Mesenchymal stem cell (in vitro differentiated cells and primary cell): ENCODE data around the gene SLC10A6.

ENCODE experiments used
- DNase-seq: peaks from one replicate; pipeline ENCODE4 v3.0.0-alpha.2; 2013
- H2AFZ ChIP-seq: one replicate; pipeline ENCODE4 v1.6.1; 2013; ENCODE audit warnings: low read depth, mild to moderate bottlenecking, control low read depth, inconsistent platforms, low read length, moderate library complexity
- H2AK5ac ChIP-seq: 2 replicates; pipeline ENCODE4 v1.6.1; 2013; ENCODE audit warnings: low read length, moderate library complexity, mild to moderate bottlenecking, inconsistent platforms; ENCODE audit not compliant: severe bottlenecking
- H2BK120ac ChIP-seq: one replicate; pipeline ENCODE4 v1.6.1; 2013; ENCODE audit warnings: low read depth, mild to moderate bottlenecking, inconsistent platforms, low read length, moderate library complexity
- H2BK12ac ChIP-seq, 2 experiments: one replicate each; pipeline ENCODE4 v1.6.1; 2013; ENCODE audit warnings: inconsistent platforms in 2 of 2, low read length in 2 of 2, mild to moderate bottlenecking in 2 of 2, moderate library complexity in 2 of 2, control low read depth in 1 of 2
- H2BK15ac ChIP-seq: one replicate; pipeline ENCODE4 v1.6.1; 2013; ENCODE audit warnings: mild to moderate bottlenecking, low read depth, inconsistent platforms; ENCODE audit not compliant: poor library complexity, severe bottlenecking
- H2BK5ac ChIP-seq: 2 replicates; pipeline ENCODE4 v1.6.1; 2013; ENCODE audit warnings: low read depth, mild to moderate bottlenecking, low read length, control low read depth, inconsistent platforms; ENCODE audit not compliant: poor library complexity, severe bottlenecking
- H3K14ac ChIP-seq, 2 experiments: one replicate each; pipeline ENCODE4 v1.6.1; 2013; ENCODE audit warnings: inconsistent platforms in 2 of 2, low read length in 2 of 2, control low read depth in 1 of 2, mild to moderate bottlenecking in 1 of 2, moderate library complexity in 1 of 2
- H3K18ac ChIP-seq, 2 experiments: one replicate each; pipeline ENCODE4 v1.6.1; 2013; ENCODE audit warnings: inconsistent platforms in 2 of 2, low read length in 2 of 2, control low read depth in 1 of 2, low read depth in 1 of 2, mild to moderate bottlenecking in 1 of 2
- H3K23ac ChIP-seq, 2 experiments: one replicate each; pipeline ENCODE4 v1.6.1; 2013; ENCODE audit warnings: inconsistent platforms in 2 of 2, low read length in 2 of 2, mild to moderate bottlenecking in 2 of 2, moderate library complexity in 2 of 2, control low read depth in 1 of 2
- H3K27ac ChIP-seq: 2 replicates; pipeline ENCODE4 v1.5.1; 2013; ENCODE audit warnings: mild to moderate bottlenecking, moderate library complexity, low read length, control low read depth, inconsistent platforms; ENCODE audit not compliant: poor library complexity, severe bottlenecking
- H3K27me3 ChIP-seq, 2 experiments: 2 replicates each; pipeline versions ENCODE4 v1.6.1 to v1.7.0; 2013; ENCODE audit warnings: low read length in 2 of 2, mild to moderate bottlenecking in 2 of 2, moderate library complexity in 2 of 2, control low read depth in 1 of 2, inconsistent platforms in 1 of 2; ENCODE audit not compliant: control insufficient read depth in 1 of 2, insufficient read depth in 1 of 2
- H3K36me3 ChIP-seq, 2 experiments: 2 replicates each; pipeline versions ENCODE4 v1.6.1 to v1.7.0; 2013; ENCODE audit warnings: low read length in 2 of 2, control low read depth in 1 of 2, inconsistent platforms in 1 of 2, low read depth in 1 of 2, mild to moderate bottlenecking in 1 of 2; ENCODE audit not compliant: insufficient read depth in 2 of 2, control insufficient read depth in 1 of 2
- H3K4ac ChIP-seq, 2 experiments: one replicate each; pipeline ENCODE4 v1.6.1; 2013; ENCODE audit warnings: inconsistent platforms in 2 of 2, low read length in 2 of 2, mild to moderate bottlenecking in 2 of 2, moderate library complexity in 2 of 2, control low read depth in 1 of 2, low read depth in 1 of 2
- H3K4me1 ChIP-seq: 2 replicates; pipeline ENCODE4 v1.6.1; 2013; ENCODE audit warnings: low read depth, low read length, control low read depth; ENCODE audit not compliant: control insufficient read depth, insufficient read depth
- H3K4me2 ChIP-seq: 2 replicates; pipeline ENCODE4 v1.6.1; 2013; ENCODE audit warnings: low read length, mild to moderate bottlenecking, inconsistent platforms; ENCODE audit not compliant: poor library complexity, severe bottlenecking
- H3K4me3 ChIP-seq, 2 experiments: 2 replicates each; pipeline versions ENCODE4 v1.5.1 to v1.7.0; 2013; ENCODE audit warnings: low read length in 2 of 2, mild to moderate bottlenecking in 2 of 2, control low read depth in 1 of 2, low read depth in 1 of 2; ENCODE audit not compliant: insufficient read depth in 1 of 2
- H3K79me1 ChIP-seq: replicated peaks from 2 replicates; pipeline ENCODE4 v1.6.1; 2013; ENCODE audit warnings: mild to moderate bottlenecking, control low read depth, low read length, inconsistent platforms; ENCODE audit not compliant: poor library complexity, severe bottlenecking
- H3K9ac ChIP-seq: 2 replicates; pipeline ENCODE4 v1.7.0; 2013; ENCODE audit warnings: mild to moderate bottlenecking, low read length, moderate library complexity
- H3K9me3 ChIP-seq: 2 replicates; pipeline ENCODE4 v1.7.0; 2013; ENCODE audit warnings: mild to moderate bottlenecking, low read length; ENCODE audit not compliant: control insufficient read depth
- H4K8ac ChIP-seq: one replicate; pipeline ENCODE4 v1.6.1; 2013; ENCODE audit warnings: inconsistent platforms, mild to moderate bottlenecking, low read length, moderate library complexity
- H4K91ac ChIP-seq: one replicate; pipeline ENCODE4 v1.6.1; 2013; ENCODE audit warnings: mild to moderate bottlenecking, low read length, inconsistent platforms
- WGBS: methylation state at CpG from one replicate; pipeline ENCODE4 v1.1.7; 2013; ENCODE audit warnings: mixed read lengths; 5-methylcytosine and 5-hydroxymethylcytosine counted together

Gene SLC10A6

GRCh38 chr4:86857341-86858052 lies 8.3 kb upstream of the SLC10A6 start:
- no peak overlapping the region for H3K4ac ChIP-seq

GRCh38 chr4:86856896-86857295 lies 7.7 kb upstream of the SLC10A6 start:
- Histone ChIP-seq H4K91ac (no peak overlapping the region), H3K36me3 (no peaks in the 10 kb centered on the region), H3K14ac (no peak overlapping the region), H2AFZ (no peak overlapping the region), H3K4me2 (no peak overlapping the region), H2AK5ac (no peak overlapping the region), H3K4ac (no peak overlapping the region), H3K27me3 (no peaks in the 10 kb centered on the region), H3K4me1 (no peaks in the 10 kb centered on the region), H2BK12ac (no peak overlapping the region), H4K8ac (no peak overlapping the region), H3K9ac (peak overlapping the region; percentile 10), H2BK5ac (no peak overlapping the region), H3K23ac (no peak overlapping the region), H3K27ac (no peak overlapping the region), H2BK120ac (no peak overlapping the region), H3K4me3 (no peak overlapping the region), H2BK15ac (no peak overlapping the region), H3K79me1 (no peaks in the 10 kb centered on the region), H3K18ac (no peak overlapping the region), H3K9me3 (no peaks in the 10 kb centered on the region)
- WGBS: no CpG with 5 or more reads among the region's 1 CpG
- no peak for DNase-seq

More at GRCh38 chr4:86857341-86858052, 8.3 kb upstream of the SLC10A6 start:
- Histone ChIP-seq H3K14ac (no peak overlapping the region), H3K79me1 (no peaks in the 10 kb centered on the region), H3K27me3 (no peaks in the 10 kb centered on the region), H3K23ac (no peak overlapping the region), H3K4me3 (no peak overlapping the region), H2AK5ac (no peak overlapping the region), H2BK12ac (no peak overlapping the region), H3K9me3 (no peaks in the 10 kb centered on the region), H4K91ac (no peak overlapping the region), H4K8ac (no peak overlapping the region), H3K4me2 (no peak overlapping the region), H2BK120ac (no peak overlapping the region), H3K4me1 (no peaks in the 10 kb centered on the region), H2BK15ac (no peak overlapping the region), H3K9ac (no peak overlapping the region), H3K36me3 (no peaks in the 10 kb centered on the region), H2AFZ (no peak overlapping the region), H2BK5ac (no peak overlapping the region), H3K27ac (no peak overlapping the region), H3K18ac (no peak overlapping the region)
- DNase-seq: no peak
- 46% methylated on average over 8 of the region's 8 CpGs for WGBS

DNA sequence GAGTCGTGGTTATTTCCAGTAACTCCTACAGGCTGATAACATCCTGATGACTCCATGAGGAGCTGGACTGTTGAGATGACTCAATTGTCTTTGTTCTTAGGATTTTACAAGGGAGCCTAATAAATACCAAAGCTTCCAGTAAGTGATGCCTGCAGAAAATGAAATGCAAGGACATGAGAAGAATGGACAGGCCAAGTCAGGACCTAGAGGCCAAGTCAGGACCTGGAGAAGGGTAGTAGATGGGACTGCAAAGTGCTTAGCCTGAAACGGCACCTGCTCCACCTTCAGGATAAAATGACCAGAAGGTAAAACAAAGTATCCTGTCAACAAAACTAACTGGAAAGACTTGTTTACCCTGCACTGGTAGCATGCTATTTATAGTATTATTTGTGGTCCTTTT lies 6.4 kb upstream of the SLC10A6 start:
- Histone ChIP-seq H3K27ac (no peak overlapping the region), H2BK5ac (no peak overlapping the region), H3K4me2 (no peak overlapping the region), H4K8ac (no peak overlapping the region), H3K9ac (peak overlapping the region; percentile 65), H3K14ac (no peak overlapping the region), H3K4me3 (no peak overlapping the region), H3K27me3 (no peaks in the 10 kb centered on the region), H2BK12ac (no peak overlapping the region), H3K4me1 (no peaks in the 10 kb centered on the region), H3K79me1 (no peaks in the 10 kb centered on the region), H3K36me3 (no peaks in the 10 kb centered on the region), H3K9me3 (no peaks in the 10 kb centered on the region), H2BK15ac (no peak overlapping the region), H2AK5ac (no peak overlapping the region), H3K18ac (no peak overlapping the region), H3K23ac (no peak overlapping the region), H2AFZ (no peak overlapping the region), H4K91ac (no peak overlapping the region), H3K4ac (no peak overlapping the region), H2BK120ac (no peak overlapping the region)
- WGBS: 52% methylated on average over 2 of the region's 2 CpGs
- peak; percentile 71 for DNase-seq

- Histone ChIP-seq H4K8ac (no peak overlapping the region), H3K23ac (no peak overlapping the region), H2BK120ac (no peak overlapping the region), H3K27me3 (no peaks in the 10 kb centered on the region), H3K9ac (no peak overlapping the region), H3K18ac (no peak overlapping the region), H3K27ac (no peak overlapping the region), H3K4me3 (no peak overlapping the region), H2AFZ (no peak overlapping the region), H3K4me2 (no peak overlapping the region), H3K36me3 (no peaks in the 10 kb centered on the region), H3K9me3 (no peaks in the 10 kb centered on the region), H3K4ac (no peak overlapping the region), H4K91ac (no peak overlapping the region), H2AK5ac (no peak overlapping the region), H3K79me1 (no peaks in the 10 kb centered on the region), H2BK12ac (no peak overlapping the region), H2BK5ac (no peak overlapping the region), H3K4me1 (peaks cover 1% of the 10 kb centered on the region), H2BK15ac (no peak overlapping the region), H3K14ac (no peak overlapping the region)
- 99% methylated on average over 5 of the region's 5 CpGs for WGBS
- no peak for DNase-seq
Observed at GRCh38 chr4:86853209-86853608, 4.0 kb upstream of the SLC10A6 start.
